Neural cell (in vitro differentiated cells): ENCODE results near the gene CCDC106. TPM values are rescaled to one million over a fixed set of nuclear protein-coding genes. Genes with fewer than 3 reads are reported as not detected.

ENCODE experiments used
- H2AFZ ChIP-seq: fragments of 200-600, 300-800 bp; sonication (generic), shearing (Covaris generic); 2 replicates; pipeline ENCODE4 v1.6.0; 2014; ENCODE audit warnings: low read depth, mild to moderate bottlenecking, antibody characterized with exemption, low read length, moderate library complexity
- H3F3A ChIP-seq: fragments of 200-600 bp; shearing (Covaris generic); 2 replicates; pipeline ENCODE4 v1.6.1; 2016; ENCODE audit warnings: mild to moderate bottlenecking, moderate library complexity, mixed read lengths, antibody characterized with exemption, low read length; ENCODE audit not compliant: insufficient read depth, poor library complexity, severe bottlenecking
- H3K27ac ChIP-seq: fragments of 200-600, 300-800 bp; sonication (generic), shearing (Covaris generic); 2 replicates; pipeline ENCODE4 v1.5.1; 2014; ENCODE audit warnings: mild to moderate bottlenecking, low read length, moderate library complexity
- H3K27me3 ChIP-seq: fragments of 300-800, 200-600 bp; sonication (generic), shearing (Covaris generic); 2 replicates; pipeline ENCODE4 v1.6.0; 2014; ENCODE audit warnings: mild to moderate bottlenecking, low read depth, low read length, moderate library complexity; ENCODE audit not compliant: insufficient read depth
- H3K36me3 ChIP-seq: fragments of 300-800, 200-600 bp; sonication (generic), shearing (Covaris generic); 2 replicates; pipeline ENCODE4 v1.5.1; 2014; ENCODE audit warnings: mild to moderate bottlenecking, antibody characterized with exemption, low read length, moderate library complexity; ENCODE audit not compliant: insufficient read depth
- H3K4me2 ChIP-seq: fragments of 300-800, 200-600 bp; sonication (generic), shearing (Covaris generic); 2 replicates; pipeline ENCODE4 v1.6.0; 2014; ENCODE audit warnings: mild to moderate bottlenecking, low read length
- H3K4me3 ChIP-seq: fragments of 300-800, 200-600 bp; sonication (generic), shearing (Covaris generic); 2 replicates; pipeline ENCODE4 v1.5.1; 2014; ENCODE audit warnings: mild to moderate bottlenecking, low read length, moderate library complexity
- H3K79me2 ChIP-seq: fragments of 200-600 bp; shearing (Covaris generic); replicated peaks from 2 replicates; pipeline ENCODE4 v1.6.0; 2014; ENCODE audit warnings: mild to moderate bottlenecking, low read length, moderate library complexity; ENCODE audit not compliant: insufficient read depth
- H3K9ac ChIP-seq: fragments of 300-800, 200-600 bp; sonication (generic), shearing (Covaris generic); 2 replicates; pipeline ENCODE4 v1.6.1; 2016; ENCODE audit warnings: mild to moderate bottlenecking, low read length, mixed read lengths
- H3K9me2 ChIP-seq: fragments of 200-600 bp; shearing (Covaris generic); 2 replicates; pipeline ENCODE4 v1.6.1; 2016; ENCODE audit warnings: mild to moderate bottlenecking, low read length, mixed read lengths; ENCODE audit not compliant: insufficient read depth
- H3K9me3 ChIP-seq: fragments of 200-600, 300-800 bp; sonication (generic), shearing (Covaris generic); 2 replicates; pipeline ENCODE4 v1.6.1; 2016; ENCODE audit warnings: mild to moderate bottlenecking, mixed run types, low read length, moderate library complexity, mixed read lengths
- H4K20me1 ChIP-seq: fragments of 200-600 bp; shearing (Covaris generic); 2 replicates; pipeline ENCODE4 v1.6.1; 2016; ENCODE audit warnings: mild to moderate bottlenecking, mixed run types; ENCODE audit not compliant: insufficient read depth
- CTCF ChIP-seq: fragments of 450-650 bp; IDR thresholded peaks from 2 replicates; pipeline ENCODE4 v1.5.1; 2014; ENCODE audit warnings: antibody characterized with exemption, mild to moderate bottlenecking, moderate library complexity; ENCODE audit not compliant: poor library complexity, severe bottlenecking
- EP300 ChIP-seq: fragments of 450-650 bp; conservative IDR thresholded peaks from 2 replicates; pipeline ENCODE4 v1.6.1; 2014; ENCODE audit warnings: antibody characterized with exemption, mild to moderate bottlenecking, moderate library complexity; ENCODE audit not compliant: poor library complexity, severe bottlenecking
- EZH2 ChIP-seq: fragments of 200-600, 300-800 bp; shearing (Covaris generic), sonication (generic); IDR thresholded peaks from 2 replicates; pipeline ENCODE4 v1.6.1; 2014; ENCODE audit warnings: antibody characterized with exemption, low read length, borderline replicate concordance, mild to moderate bottlenecking; ENCODE audit not compliant: insufficient read depth, poor library complexity, severe bottlenecking
- MXI1 ChIP-seq: fragments of 450-650 bp; conservative IDR thresholded peaks from 2 replicates; pipeline ENCODE4 v1.6.1; 2014; ENCODE audit warnings: antibody characterized with exemption, mild to moderate bottlenecking; ENCODE audit not compliant: poor library complexity, severe bottlenecking
- POLR2AphosphoS5 ChIP-seq: IDR thresholded peaks from 2 replicates; pipeline ENCODE4 v1.6.1; 2012
- RAD21 ChIP-seq: fragments of 450-650 bp; conservative IDR thresholded peaks from 2 replicates; pipeline ENCODE4 v1.6.1; 2014; ENCODE audit warnings: antibody characterized with exemption, mild to moderate bottlenecking, moderate library complexity
- REST ChIP-seq: IDR thresholded peaks from 2 replicates; pipeline ENCODE4 v1.6.1; 2012; ENCODE audit warnings: borderline replicate concordance
- SMC3 ChIP-seq: fragments of 450-650 bp; conservative IDR thresholded peaks from 2 replicates; pipeline ENCODE4 v1.6.1; 2014; ENCODE audit warnings: antibody characterized with exemption, mild to moderate bottlenecking, moderate library complexity; ENCODE audit not compliant: poor library complexity
- TAF1 ChIP-seq: IDR thresholded peaks from 2 replicates; pipeline ENCODE4 v1.6.1; 2012; ENCODE audit warnings: low read depth
- polyA plus RNA-seq: library from polyadenylated mRNA; depleted of rRNA; stranded (reverse); fragments of >200 nt; gene quantifications from 2 replicates; pipeline ENCODE4 v1.2.3, GENCODE V29; 2014

Gene CCDC106
- polyA plus RNA-seq, 1 donor from 2014 or later: 33.8 TPM

DNA sequence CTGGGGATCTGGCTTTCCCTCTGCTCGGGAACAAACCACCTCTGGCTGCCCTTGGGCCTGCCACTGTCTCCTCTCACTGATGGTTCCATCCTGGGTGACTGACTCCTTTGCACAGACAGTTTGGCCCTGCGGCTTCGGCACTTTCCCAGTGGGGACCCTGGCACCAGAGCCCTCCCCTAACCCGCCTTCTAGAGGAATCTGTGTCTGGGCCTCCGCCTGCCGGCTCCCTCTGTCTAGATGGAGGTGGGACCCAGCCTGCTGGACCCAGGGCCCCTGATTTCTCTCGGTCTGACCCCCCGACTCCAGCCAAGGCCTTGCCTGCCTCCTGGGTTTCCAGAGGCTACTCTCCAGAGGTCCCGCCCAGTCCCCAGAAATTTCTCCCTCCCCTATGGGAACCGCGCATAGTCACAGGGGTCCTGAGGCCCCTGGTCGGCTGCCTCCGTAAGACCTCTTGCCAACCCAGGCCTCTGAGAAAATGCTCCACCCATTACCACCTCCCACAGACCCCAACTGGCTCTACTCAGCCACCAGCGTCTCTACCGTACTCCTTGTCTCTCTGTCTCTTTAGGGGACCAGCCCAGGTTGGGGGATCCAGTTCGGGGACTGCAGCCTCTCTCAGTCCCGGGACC is 2.7 kb downstream of the CCDC106 start:
- peaks cover 11% of the 10 kb centered on the region for H3K79me2 ChIP-seq
- H3K4me3 ChIP-seq: no peak overlapping the region
- H3K27ac ChIP-seq: no peak overlapping the region
- no peak overlapping the region for H3K9ac ChIP-seq
- no peaks in the 10 kb centered on the region for H3F3A ChIP-seq
- TF ChIP-seq REST (no peak), RAD21 (no peak), EP300 (no peak), CTCF (no peak), EZH2 (no peak), SMC3 (no peak), TAF1 (no peak), MXI1 (no peak), POLR2AphosphoS5 (no peak)
- H3K9me3 ChIP-seq: no peaks in the 10 kb centered on the region
- H3K27me3 ChIP-seq: no peaks in the 10 kb centered on the region
- H3K4me2 ChIP-seq: no peak overlapping the region
- no peak overlapping the region for H2AFZ ChIP-seq
- H3K36me3 ChIP-seq: no peaks in the 10 kb centered on the region
- H4K20me1 ChIP-seq: peaks cover 2% of the 10 kb centered on the region
- H3K9me2 ChIP-seq: no peaks in the 10 kb centered on the region

- TF ChIP-seq CTCF (no peak), POLR2AphosphoS5 (no peak), MXI1 (no peak), TAF1 (no peak), SMC3 (no peak), REST (no peak), EP300 (no peak), RAD21 (no peak), EZH2 (no peak)
- Histone ChIP-seq H4K20me1 (peaks cover 8% of the 10 kb centered on the region), H3K9me3 (no peaks in the 10 kb centered on the region), H3K79me2 (peaks cover 17% of the 10 kb centered on the region), H3K4me3 (no peak overlapping the region), H3K4me2 (no peak overlapping the region), H3K9ac (no peak overlapping the region), H2AFZ (no peak overlapping the region), H3F3A (no peaks in the 10 kb centered on the region), H3K36me3 (no peaks in the 10 kb centered on the region), H3K9me2 (no peaks in the 10 kb centered on the region), H3K27me3 (no peaks in the 10 kb centered on the region), H3K27ac (no peak overlapping the region)
Observed at GRCh38 chr19:55651236-55651635, 3.2 kb downstream of the CCDC106 start.
